ENCODE measurements around the gene ITPRID2.

The ITPRID2 gene

GRCh38 chr2:181882246-181883020 is 9.1 kb upstream of the ITPRID2 start:
- DNase-seq, result no peak

- no peak for DNase-seq
These were observed 6.9 kb upstream of the ITPRID2 start for GRCh38 chr2:181884601-181885000.

GRCh38 chr2:181885096-181885495 is 6.4 kb upstream of the ITPRID2 start:
- no peak for DNase-seq

- peak; percentile 44 for DNase-seq
These were observed 5.3 kb upstream of the ITPRID2 start for GRCh38 chr2:181886192-181886591.

GRCh38 chr2:181887045-181887444 is 4.5 kb upstream of the ITPRID2 start:
- no peak for DNase-seq

GRCh38 chr2:181889776-181890175 is 1.8 kb upstream of the ITPRID2 start:
- DNase-seq, result no peak

GRCh38 chr2:181890271-181890670 is 1.3 kb upstream of the ITPRID2 start:
- DNase-seq, result no peak

- DNase-seq, result peak; percentile 89
These were observed 652 bp downstream of the ITPRID2 start for GRCh38 chr2:181891966-181892798.

GRCh38 chr2:181892799-181893435 is 1.4 kb downstream of the ITPRID2 start:
- DNase-seq, result no peak

- DNase-seq, result no peak
These were observed 2.9 kb downstream of the ITPRID2 start for GRCh38 chr2:181894381-181894780.

- DNase-seq, result no peak
These were observed 4.3 kb downstream of the ITPRID2 start for GRCh38 chr2:181895818-181896217.

- DNase-seq, result no peak
These were observed 4.8 kb downstream of the ITPRID2 start for GRCh38 chr2:181896286-181896685.

- DNase-seq, result peak; percentile 53
These were observed 8.6 kb downstream of the ITPRID2 start for GRCh38 chr2:181900007-181900651.

- no peak for DNase-seq
These were observed 11.1 kb downstream of the ITPRID2 start for GRCh38 chr2:181902625-181903024.

GRCh38 chr2:181904022-181904632 is 12.6 kb downstream of the ITPRID2 start:
- peak; percentile 84 for DNase-seq

GRCh38 chr2:181907057-181907456 is 15.5 kb downstream of the ITPRID2 start:
- DNase-seq, result no peak

- DNase-seq, result no peak
These were observed 16.1 kb downstream of the ITPRID2 start for GRCh38 chr2:181907635-181908034.

GRCh38 chr2:181910028-181910831 is 18.7 kb downstream of the ITPRID2 start:
- no peak for DNase-seq

- no peak for DNase-seq
These were observed 20.3 kb downstream of the ITPRID2 start for GRCh38 chr2:181911830-181912229.

GRCh38 chr2:181915102-181915501 is 23.6 kb downstream of the ITPRID2 start:
- DNase-seq, result no peak
